Right atrium auricular region (tissue), 2 donors: ENCODE results near the gene CAMK2B. TPM values are rescaled to one million over a fixed set of nuclear protein-coding genes. Genes with fewer than 3 reads are reported as not detected.
A peak's percentile ranks its signal among the peaks of the same experiment; 100 is the strongest.

Source experiments
- DNase-seq: peaks from one replicate; pipeline ENCODE4 v3.0.0-alpha.2; 2019; ENCODE audit warnings: low spot score
- H3K27ac ChIP-seq, 2 donors: fragments of 200-600 bp; sonication (generic); 1 replicate in 1 of 2; 2 replicates in 1 of 2; pipeline ENCODE4 v1.5.1; 2016 to 2019
- H3K27me3 ChIP-seq, 2 donors: fragments of 200-600 bp; sonication (generic); one replicate each; pipeline versions ENCODE4 v1.5.1 to v1.6.0; 2017 to 2019
- H3K36me3 ChIP-seq: fragments of 200-600 bp; sonication (generic); one replicate; pipeline ENCODE4 v1.5.1; 2016
- H3K4me1 ChIP-seq, 2 donors: fragments of 200-600 bp; sonication (generic); one replicate each; pipeline versions ENCODE4 v1.5.1 to v1.6.0; 2017 to 2019
- H3K4me3 ChIP-seq, 2 donors: fragments of 200-600 bp; sonication (generic); 1 replicate in 1 of 2; 2 replicates in 1 of 2; pipeline ENCODE4 v1.5.1; 2017 to 2019; ENCODE audit warnings: mild to moderate bottlenecking in 1 of 2, moderate library complexity in 1 of 2
- H3K9me3 ChIP-seq, 2 donors: fragments of 200-600 bp; sonication (generic); one replicate each; pipeline ENCODE4 v1.5.1; 2019
- CTCF ChIP-seq, 2 donors: fragments of 200-600 bp; sonication (generic); IDR thresholded peaks; one replicate each; pipeline ENCODE4 v1.5.1; 2019; ENCODE audit warnings: antibody characterized with exemption in 2 of 2
- total RNA-seq, 2 donors: library from RNA; depleted of rRNA; stranded (reverse); fragments of >200 nt; gene quantifications; one replicate each; pipeline ENCODE4 v1.1.0, GENCODE V29; 2016

CAMK2B gene
- total RNA-seq, 2 donors from 2014 or later = 79.9 to 84.7 TPM

DNA sequence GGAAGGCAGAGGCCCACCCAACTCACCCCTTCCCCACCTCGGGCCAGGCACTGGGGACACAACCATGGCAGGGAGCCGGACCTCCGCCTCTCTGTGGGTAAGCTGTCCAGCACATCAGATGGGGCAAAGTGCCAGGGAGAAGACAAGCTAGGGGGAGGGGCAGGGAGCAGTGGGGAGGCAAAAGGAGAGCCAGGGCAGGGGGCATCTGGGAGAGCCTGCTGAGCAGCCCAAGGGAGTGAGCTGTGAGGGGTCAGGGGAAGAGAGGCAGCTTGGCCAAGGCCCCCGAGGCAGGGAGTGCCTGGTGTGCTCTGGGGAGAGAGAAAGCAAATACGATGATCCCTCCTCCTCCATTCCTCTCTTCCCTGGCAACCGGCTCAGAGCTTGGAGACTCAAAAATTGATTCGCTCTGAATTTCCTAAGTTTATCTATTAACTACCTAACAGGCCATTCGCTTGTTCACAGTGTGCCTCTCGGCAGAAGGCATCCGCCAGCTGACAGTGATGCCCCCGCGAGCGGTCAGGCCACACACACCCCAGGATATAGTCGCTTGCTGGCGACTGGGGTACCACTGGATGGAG lies 4.5 kb downstream of the CAMK2B start:
- Histone ChIP-seq H3K4me1 (peaks cover 0 to 36% of the 10 kb centered on the region in 2 donors), H3K27ac (peak overlapping the region; percentile 89 to 95), H3K4me3 (no peak overlapping the region), H3K27me3 (no peaks in the 10 kb centered on the region), H3K9me3 (no peaks in the 10 kb centered on the region), H3K36me3 (no peaks in the 10 kb centered on the region)
- no peak for DNase-seq
- no peak for TF ChIP-seq CTCF (IDR thresholded peaks at IDR 0.05)

GRCh38 chr7:44320141-44320540 lies 5.3 kb downstream of the CAMK2B start:
- H3K4me1 ChIP-seq = peaks cover 0 to 34% of the 10 kb centered on the region in 2 donors
- H3K27ac ChIP-seq = peak overlapping the region; percentile 89 to 95
- TF ChIP-seq CTCF (IDR thresholded peaks at IDR 0.05) = no peak
- DNase-seq = no peak
- no peaks in the 10 kb centered on the region for H3K36me3 ChIP-seq
- no peaks in the 10 kb centered on the region for H3K27me3 ChIP-seq
- no peak overlapping the region for H3K4me3 ChIP-seq
- no peaks in the 10 kb centered on the region for H3K9me3 ChIP-seq

DNA sequence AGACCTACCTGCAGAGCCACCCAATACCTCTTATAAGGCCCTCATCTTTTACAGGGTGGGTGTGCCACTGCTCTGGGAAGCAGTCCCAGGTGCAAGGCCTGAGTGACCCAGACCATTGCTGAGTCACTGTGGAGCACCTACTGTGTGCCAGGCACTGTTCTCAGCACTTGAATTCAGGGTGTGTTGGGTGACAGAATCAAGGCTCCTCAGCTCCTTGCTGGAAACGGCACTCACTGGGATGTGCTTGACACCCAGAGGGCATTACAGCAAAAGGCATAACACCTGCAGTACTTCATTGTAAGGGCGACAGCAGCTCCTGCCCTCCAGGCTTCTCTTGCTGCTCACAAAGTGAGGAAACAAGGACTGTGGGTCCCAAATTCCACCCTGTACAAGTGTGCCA lies 7.1 kb downstream of the CAMK2B start:
- peak; percentile 57 for DNase-seq
- Histone ChIP-seq H3K4me1 (peaks cover 0 to 30% of the 10 kb centered on the region in 2 donors), H3K36me3 (no peaks in the 10 kb centered on the region), H3K27me3 (no peaks in the 10 kb centered on the region), H3K27ac (peak overlapping the region; percentile 64 to 95), H3K9me3 (no peaks in the 10 kb centered on the region), H3K4me3 (no peak overlapping the region)
- TF ChIP-seq CTCF (IDR thresholded peaks at IDR 0.05) = no peak

DNA sequence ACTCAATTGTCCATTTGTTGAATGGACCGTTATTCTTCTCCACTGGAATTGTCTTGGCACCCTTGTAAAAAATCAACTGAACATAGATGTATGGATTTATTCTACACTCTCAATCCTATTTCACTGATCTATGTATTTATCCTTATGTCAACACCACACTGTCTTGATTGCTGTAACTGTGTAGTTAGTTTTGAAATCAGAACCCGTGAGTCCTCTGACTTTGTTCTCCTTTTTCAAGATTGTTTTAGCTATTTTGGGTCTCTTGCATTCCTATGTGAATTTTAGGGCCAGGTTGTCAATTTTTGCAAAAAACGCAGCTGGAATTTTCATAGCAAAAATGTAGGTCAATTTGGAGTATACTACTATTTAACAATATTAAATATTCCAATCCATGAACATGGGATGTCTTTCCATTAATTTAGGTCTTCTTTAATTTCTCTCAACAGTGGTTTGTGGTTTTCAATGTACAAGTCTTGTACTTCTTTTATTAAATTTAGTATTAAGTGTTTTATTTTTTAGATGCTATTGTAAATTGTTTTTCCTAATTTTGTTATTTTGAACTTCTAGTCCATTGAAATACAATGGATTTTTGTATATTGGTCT lies 10.0 kb downstream of the CAMK2B start:
- no peak for TF ChIP-seq CTCF (IDR thresholded peaks at IDR 0.05)
- Histone ChIP-seq H3K4me3 (no peak overlapping the region), H3K27me3 (no peaks in the 10 kb centered on the region), H3K4me1 (peaks cover 0 to 27% of the 10 kb centered on the region in 2 donors), H3K36me3 (no peaks in the 10 kb centered on the region), H3K9me3 (no peaks in the 10 kb centered on the region), H3K27ac (peak overlapping the region in 1 of 2 donors; percentile 97)
- DNase-seq = no peak

DNA sequence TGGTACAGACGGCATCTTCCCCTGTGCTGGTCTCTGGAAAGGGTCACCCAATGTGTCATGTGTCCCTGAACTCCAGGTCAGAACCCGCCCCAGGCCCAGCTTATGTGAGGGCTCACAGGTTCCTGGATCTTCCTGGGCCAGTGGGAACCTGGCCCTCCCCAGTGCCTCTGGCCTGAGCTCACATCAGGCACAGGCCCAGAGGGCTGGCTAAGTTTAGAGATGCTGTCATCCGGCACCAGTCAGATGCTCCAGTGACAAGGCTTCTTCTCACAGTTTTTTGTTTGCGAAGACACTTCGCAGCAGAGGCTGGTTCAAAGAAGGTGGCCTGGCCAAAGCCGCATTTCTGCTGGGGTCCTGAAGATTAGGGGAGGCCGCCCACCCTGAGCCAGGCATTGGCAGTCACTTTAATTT lies 11.8 kb downstream of the CAMK2B start:
- Histone ChIP-seq H3K27ac (peak overlapping the region; percentile 91 to 97), H3K9me3 (no peaks in the 10 kb centered on the region), H3K36me3 (no peaks in the 10 kb centered on the region), H3K27me3 (no peaks in the 10 kb centered on the region), H3K4me1 (peaks cover 0 to 38% of the 10 kb centered on the region in 2 donors), H3K4me3 (no peak overlapping the region)
- TF ChIP-seq CTCF (IDR thresholded peaks at IDR 0.05) = no peak
- DNase-seq = peak; percentile 60
